Urinary bladder (tissue), 4 donors: ENCODE measurements around the gene GUCA2A. TPM values are rescaled to one million over a fixed set of nuclear protein-coding genes. Genes with fewer than 3 reads are reported as not detected.

ENCODE experiments used
- DNase-seq: peaks from one replicate; pipeline ENCODE4 v3.0.0-alpha.2; 2015; ENCODE audit errors: extremely low spot score
- H3K27ac ChIP-seq: one replicate; pipeline ENCODE4 v1.5.1; 2013; ENCODE audit warnings: low read depth, mild to moderate bottlenecking, moderate library complexity
- H3K36me3 ChIP-seq: one replicate; pipeline ENCODE4 v1.6.1; 2013; ENCODE audit warnings: mild to moderate bottlenecking, moderate library complexity; ENCODE audit not compliant: insufficient read depth
- H3K4me1 ChIP-seq: one replicate; pipeline ENCODE4 v1.6.1; 2013; ENCODE audit warnings: mild to moderate bottlenecking, moderate library complexity; ENCODE audit not compliant: insufficient read depth
- H3K4me3 ChIP-seq: one replicate; pipeline ENCODE4 v1.5.1; 2013; ENCODE audit warnings: low read depth, low read length
- WGBS: extraction: QIAGEN DNeasy Blood & Tissue Kit; methylation state at CpG from one replicate; pipeline ENCODE4 v1.1.7; 2013; 5-methylcytosine and 5-hydroxymethylcytosine counted together
- polyA plus RNA-seq: library from polyadenylated mRNA; stranded (reverse); fragments of 200-250 nt; gene quantifications from one replicate; pipeline ENCODE4 v1.2.3, GENCODE V29; 2013
- total RNA-seq: library from RNA; depleted of rRNA; stranded (reverse); fragments of >200 nt; gene quantifications from one replicate; pipeline ENCODE4 v1.2.3, GENCODE V29; 2014
- donor health status: healthy with polysubstance abuse.
- donor health status: healthy.

Gene GUCA2A
- total and polyA plus RNA-seq, 2 donors = not detected

DNA sequence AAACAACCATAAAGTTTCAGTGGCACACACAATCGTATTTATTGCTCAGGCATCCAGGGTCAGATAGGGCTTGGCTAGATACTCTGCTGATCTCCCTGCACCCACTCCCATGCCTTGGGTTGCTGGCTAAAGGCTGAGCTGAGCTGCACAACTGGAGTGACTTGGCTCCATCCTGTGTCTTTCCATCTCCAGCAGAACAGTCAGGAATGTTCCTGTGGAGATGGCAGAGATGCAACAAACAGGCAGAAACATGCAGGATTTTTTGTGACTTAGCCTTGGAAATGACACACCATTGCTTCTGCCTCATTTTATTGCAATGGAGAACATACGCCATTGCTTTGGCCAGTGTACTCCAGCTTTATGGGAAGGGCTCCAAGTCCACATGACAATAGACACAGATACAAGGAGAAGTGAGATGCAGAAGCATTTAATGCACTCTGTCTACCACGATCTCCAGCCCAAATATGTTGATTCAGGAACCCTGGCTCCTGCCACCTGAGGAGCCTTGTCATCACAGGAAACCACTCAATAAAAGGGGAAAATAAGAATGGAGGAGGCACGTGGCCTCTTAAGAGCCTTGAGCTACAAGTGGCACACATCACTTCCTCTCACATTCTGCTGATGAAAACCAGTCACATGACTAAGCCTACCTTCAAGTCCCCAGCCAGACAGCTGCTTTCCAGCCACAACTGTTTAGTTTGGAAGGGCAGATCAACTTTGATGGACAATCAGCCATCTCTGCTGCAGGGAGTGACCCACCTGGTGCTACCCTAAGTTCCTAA lies 21.5 kb downstream of the GUCA2A start:
- no peak overlapping the region for H3K27ac ChIP-seq
- no peaks in the 10 kb centered on the region for H3K4me1 ChIP-seq
- no peaks in the 10 kb centered on the region for H3K36me3 ChIP-seq
- no peak overlapping the region for H3K4me3 ChIP-seq
- WGBS = 36% methylated on average over 4 of the region's 4 CpGs
- no peak for DNase-seq

GRCh38 chr1:42141978-42142377 lies 22.6 kb downstream of the GUCA2A start:
- 75% methylated on average over 5 of the region's 5 CpGs for WGBS
- DNase-seq = no peak
- no peaks in the 10 kb centered on the region for H3K4me1 ChIP-seq
- no peak overlapping the region for H3K4me3 ChIP-seq
- no peaks in the 10 kb centered on the region for H3K36me3 ChIP-seq
- H3K27ac ChIP-seq = no peak overlapping the region

DNA sequence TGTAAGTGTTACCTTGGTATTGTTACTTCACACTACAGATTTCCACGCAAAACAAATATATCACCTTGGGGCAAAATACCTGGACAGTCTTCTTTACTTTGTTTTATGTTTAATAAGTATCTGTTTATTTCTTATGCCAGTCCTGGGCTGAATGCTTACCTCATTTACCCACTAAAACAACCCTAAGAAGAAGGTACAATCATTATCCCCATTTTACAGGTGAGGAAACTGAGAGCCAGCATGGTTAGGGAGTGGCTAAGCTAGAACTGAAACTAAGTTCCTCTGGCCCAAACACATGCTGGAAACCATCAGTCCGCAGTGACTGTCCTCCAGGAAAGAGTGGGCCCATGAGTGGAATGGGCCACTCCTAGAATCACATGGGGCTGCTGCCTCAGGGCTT lies 24.4 kb downstream of the GUCA2A start:
- H3K27ac ChIP-seq = no peak overlapping the region
- H3K36me3 ChIP-seq = no peaks in the 10 kb centered on the region
- no peak for DNase-seq
- no peak overlapping the region for H3K4me3 ChIP-seq
- 96% methylated on average over 2 of the region's 2 CpGs for WGBS
- no peaks in the 10 kb centered on the region for H3K4me1 ChIP-seq

GRCh38 chr1:42139444-42139843 lies 25.1 kb downstream of the GUCA2A start:
- Histone ChIP-seq H3K27ac (no peak overlapping the region), H3K4me1 (no peaks in the 10 kb centered on the region), H3K36me3 (no peaks in the 10 kb centered on the region), H3K4me3 (no peak overlapping the region)
- DNase-seq = no peak
- WGBS = 90% methylated on average over 3 of the region's 3 CpGs

DNA sequence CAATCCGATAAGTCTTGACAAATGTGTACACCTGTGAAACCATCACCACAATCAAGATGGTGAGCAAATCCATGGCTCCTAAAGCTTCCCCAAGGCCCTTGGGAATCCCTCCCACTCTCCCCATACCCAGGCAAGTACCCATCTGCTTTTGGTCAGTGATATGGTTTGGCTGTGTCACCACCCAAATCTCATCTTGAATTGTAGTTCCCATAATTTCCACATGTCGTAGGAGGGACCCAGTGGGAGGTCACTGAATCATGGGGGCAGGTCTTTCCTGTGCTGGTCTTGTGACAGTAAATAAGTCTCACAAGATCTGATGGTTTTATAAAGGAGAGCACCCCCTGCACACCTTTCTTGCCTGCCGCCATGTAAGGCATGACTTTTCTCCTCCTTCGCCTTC lies 26.0 kb downstream of the GUCA2A start:
- Histone ChIP-seq H3K4me1 (no peaks in the 10 kb centered on the region), H3K36me3 (no peaks in the 10 kb centered on the region), H3K27ac (no peak overlapping the region), H3K4me3 (no peak overlapping the region)
- no peak for DNase-seq
- 89% methylated on average over 4 of the region's 4 CpGs for WGBS

DNA sequence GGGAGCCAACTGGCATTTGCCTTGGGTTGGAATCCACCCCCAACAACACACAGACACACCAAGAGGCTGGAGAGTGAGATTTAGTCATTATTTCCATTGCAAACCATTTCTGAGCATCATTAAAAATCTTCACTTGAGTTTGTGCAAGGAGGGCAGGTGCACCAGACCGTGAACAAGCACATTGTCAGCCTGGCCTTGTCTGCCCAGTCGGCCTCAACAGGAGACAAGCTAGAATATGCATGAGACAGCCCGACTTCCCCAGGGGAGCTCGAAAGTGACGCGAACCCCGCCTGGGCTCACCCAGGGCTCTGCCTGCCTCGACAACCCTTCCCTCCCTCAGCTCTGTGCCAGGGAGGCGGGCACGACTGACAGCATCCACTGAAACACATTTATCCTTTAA lies 26.8 kb downstream of the GUCA2A start:
- DNase-seq = no peak
- no peak overlapping the region for H3K27ac ChIP-seq
- no peaks in the 10 kb centered on the region for H3K36me3 ChIP-seq
- WGBS = 77% methylated on average over 10 of the region's 10 CpGs
- no peaks in the 10 kb centered on the region for H3K4me1 ChIP-seq
- no peak overlapping the region for H3K4me3 ChIP-seq

- Histone ChIP-seq H3K27ac (no peak overlapping the region), H3K4me1 (no peaks in the 10 kb centered on the region), H3K36me3 (no peaks in the 10 kb centered on the region), H3K4me3 (no peak overlapping the region)
- DNase-seq = no peak
These were observed 28.1 kb downstream of the GUCA2A start for GRCh38 chr1:42136466-42136865.

DNA sequence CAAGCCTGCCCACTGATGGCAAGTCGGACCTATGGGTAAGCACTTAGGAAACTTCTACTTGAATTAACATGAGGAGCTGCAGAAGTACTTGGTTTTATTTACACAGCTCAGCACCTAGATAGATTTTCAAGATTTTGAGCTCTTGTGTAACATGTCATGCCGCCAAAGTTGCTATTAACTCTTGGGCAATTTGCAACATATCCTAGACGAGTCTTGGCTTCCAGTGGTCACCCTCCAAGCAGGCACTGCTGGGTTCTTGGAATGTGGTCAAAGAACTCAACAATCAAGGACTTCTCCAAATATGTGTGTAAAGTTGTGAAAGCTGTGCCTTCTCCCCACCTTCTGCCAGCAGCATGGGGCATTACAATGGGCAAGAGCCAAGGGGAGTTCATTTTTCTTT lies 29.1 kb downstream of the GUCA2A start:
- Histone ChIP-seq H3K4me3 (no peak overlapping the region), H3K4me1 (no peaks in the 10 kb centered on the region), H3K36me3 (no peaks in the 10 kb centered on the region), H3K27ac (no peak overlapping the region)
- WGBS = 78% methylated on average over 3 of the region's 3 CpGs
- DNase-seq = no peak

- WGBS = 78% methylated on average over 10 of the region's 10 CpGs
- Histone ChIP-seq H3K36me3 (no peaks in the 10 kb centered on the region), H3K27ac (no peak overlapping the region), H3K4me1 (no peaks in the 10 kb centered on the region), H3K4me3 (no peak overlapping the region)
- DNase-seq = no peak
These were observed 30.6 kb downstream of the GUCA2A start for GRCh38 chr1:42133809-42134526.

DNA sequence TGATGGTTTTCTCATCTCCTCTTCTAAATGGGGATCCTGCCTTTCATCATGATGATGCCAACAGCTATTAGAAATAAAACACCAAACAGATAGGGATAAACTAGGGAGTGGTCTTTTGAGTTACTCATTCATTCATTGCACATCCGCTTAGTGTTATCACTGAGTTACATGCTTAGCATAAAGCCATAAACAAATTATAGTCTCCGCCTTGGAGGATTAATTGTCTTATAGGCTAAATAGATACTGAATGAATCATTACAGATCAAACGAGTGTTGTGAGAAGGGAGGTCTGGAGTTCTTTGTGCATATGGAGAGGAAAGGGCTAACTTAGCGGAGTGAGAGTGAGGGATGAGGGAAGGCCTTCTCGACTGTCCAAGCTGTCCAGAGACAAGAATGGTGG lies 31.2 kb downstream of the GUCA2A start:
- WGBS = 64% methylated on average over 5 of the region's 5 CpGs

GRCh38 chr1:42130061-42130660 lies 34.4 kb downstream of the GUCA2A start:
- no peak overlapping the region for H3K4me3 ChIP-seq
- WGBS = 74% methylated on average over 5 of the region's 5 CpGs
- no peaks in the 10 kb centered on the region for H3K4me1 ChIP-seq
- no peak overlapping the region for H3K27ac ChIP-seq
- DNase-seq = no peak
- H3K36me3 ChIP-seq = no peaks in the 10 kb centered on the region

More for the DNA sequence above, 31.2 kb downstream of the GUCA2A start:
- Histone ChIP-seq H3K4me3 (no peak overlapping the region), H3K36me3 (no peaks in the 10 kb centered on the region), H3K27ac (no peak overlapping the region), H3K4me1 (no peaks in the 10 kb centered on the region)
- no peak for DNase-seq

DNA sequence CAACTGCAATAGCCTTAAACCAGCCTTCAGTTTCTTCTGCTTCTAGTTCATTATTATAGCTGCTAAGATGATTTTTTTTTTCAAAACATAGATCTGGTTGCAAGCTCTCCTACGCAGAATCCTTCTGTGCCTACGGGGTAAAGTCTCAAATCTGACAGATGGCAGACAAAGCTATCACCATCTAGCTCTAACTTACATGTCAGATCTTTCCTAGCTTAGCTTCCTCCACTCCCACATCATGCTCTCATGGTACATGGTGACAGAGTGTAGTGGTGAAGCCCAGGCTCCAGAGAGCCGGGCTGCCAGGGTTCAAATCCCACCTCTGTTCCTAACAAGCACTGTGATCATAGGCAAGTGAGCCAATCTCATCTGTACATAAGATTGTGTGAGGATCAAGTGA lies 35.6 kb downstream of the GUCA2A start:
- 76% methylated on average over 3 of the region's 3 CpGs for WGBS
- Histone ChIP-seq H3K36me3 (no peaks in the 10 kb centered on the region), H3K4me1 (no peaks in the 10 kb centered on the region), H3K27ac (no peak overlapping the region), H3K4me3 (no peak overlapping the region)
- DNase-seq = no peak

DNA sequence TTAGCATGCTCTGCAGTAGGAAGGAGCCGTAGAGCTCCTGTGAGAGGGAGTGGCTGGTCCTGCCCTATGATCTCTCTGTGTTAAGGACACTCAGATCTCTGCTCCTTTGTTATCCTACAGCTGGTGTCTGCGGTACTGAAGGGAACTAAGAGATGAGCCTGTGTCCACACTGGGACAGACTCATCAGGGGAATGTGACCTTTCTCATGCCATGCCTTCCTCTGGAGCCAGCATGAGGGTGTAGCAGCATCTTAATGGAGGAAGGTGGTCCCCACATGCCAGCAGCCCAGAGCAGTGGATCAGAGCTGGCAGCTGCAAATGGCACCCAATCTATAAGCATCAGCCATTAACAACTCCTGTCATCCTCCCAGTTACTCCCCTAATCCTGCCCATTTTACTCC lies 36.0 kb downstream of the GUCA2A start:
- DNase-seq = no peak
- Histone ChIP-seq H3K27ac (no peak overlapping the region), H3K4me1 (no peaks in the 10 kb centered on the region), H3K36me3 (no peaks in the 10 kb centered on the region), H3K4me3 (no peak overlapping the region)
- 45% methylated on average over 2 of the region's 2 CpGs for WGBS

GRCh38 chr1:42127767-42128166 lies 36.8 kb downstream of the GUCA2A start:
- WGBS = 80% methylated on average over 6 of the region's 6 CpGs

More at GRCh38 chr1:42127767-42128166, 36.8 kb downstream of the GUCA2A start:
- Histone ChIP-seq H3K36me3 (no peaks in the 10 kb centered on the region), H3K4me1 (no peaks in the 10 kb centered on the region), H3K27ac (no peak overlapping the region), H3K4me3 (no peak overlapping the region)
- no peak for DNase-seq
